MM.1S (cell line): ENCODE results near the gene ETV2.

Source experiments
- DNase-seq: peaks from one replicate; pipeline ENCODE4 v3.0.0-alpha.2; 2015
- H2AFZ ChIP-seq: fragments of 300-600 bp; sonication (generic); 2 replicates; pipeline ENCODE4 v1.6.0; 2016; ENCODE audit warnings: antibody characterized with exemption, low read length
- H3F3A ChIP-seq: fragments of 300-600 bp; sonication (generic); 2 replicates; pipeline ENCODE4 v1.6.1; 2016; ENCODE audit warnings: mild to moderate bottlenecking, antibody characterized with exemption, low read length, moderate library complexity, mixed read lengths; ENCODE audit not compliant: insufficient read depth
- H3K27ac ChIP-seq: fragments of 300-600 bp; sonication (generic); 2 replicates; pipeline ENCODE4 v1.5.1; 2016; ENCODE audit warnings: mild to moderate bottlenecking, low read length
- H3K27me3 ChIP-seq: fragments of 300-600 bp; sonication (generic); replicated peaks from 2 replicates; pipeline ENCODE4 v1.6.0; 2016; ENCODE audit warnings: low read length; ENCODE audit not compliant: insufficient read depth
- H3K36me3 ChIP-seq: fragments of 300-600 bp; sonication (generic); replicated peaks from 2 replicates; pipeline ENCODE4 v1.6.1; 2016; ENCODE audit warnings: mild to moderate bottlenecking, low read length, mixed read lengths; ENCODE audit not compliant: insufficient read depth
- H3K4me1 ChIP-seq: fragments of 300-600 bp; sonication (generic); 2 replicates; pipeline ENCODE4 v1.6.1; 2016; ENCODE audit warnings: low read length, mixed read lengths
- H3K4me2 ChIP-seq: fragments of 300-600 bp; sonication (generic); 2 replicates; pipeline ENCODE4 v1.6.0; 2016; ENCODE audit warnings: low read depth, low read length
- H3K4me3 ChIP-seq: fragments of 300-600 bp; sonication (generic); 2 replicates; pipeline ENCODE4 v1.5.1; 2016; ENCODE audit warnings: low read length, mixed read lengths
- H3K79me2 ChIP-seq: fragments of 300-600 bp; sonication (generic); 2 replicates; pipeline ENCODE4 v1.6.1; 2016; ENCODE audit warnings: mixed run types, low read length, mixed read lengths
- H3K9ac ChIP-seq: fragments of 300-600 bp; sonication (generic); 2 replicates; pipeline ENCODE4 v1.6.1; 2016; ENCODE audit warnings: low read length, mixed read lengths
- H3K9me2 ChIP-seq: fragments of 300-600 bp; sonication (generic); replicated peaks from 2 replicates; pipeline ENCODE4 v1.6.1; 2016; ENCODE audit warnings: mild to moderate bottlenecking, low read length, mixed read lengths; ENCODE audit not compliant: insufficient read depth
- H3K9me3 ChIP-seq: fragments of 300-600 bp; sonication (generic); replicated peaks from 2 replicates; pipeline ENCODE4 v1.6.1; 2016; ENCODE audit warnings: mild to moderate bottlenecking, low read length, mixed read lengths; ENCODE audit not compliant: insufficient read depth
- H4K20me1 ChIP-seq: fragments of 300-600 bp; sonication (generic); 2 replicates; pipeline ENCODE4 v1.6.1; 2016; ENCODE audit warnings: mild to moderate bottlenecking, low read length, moderate library complexity, mixed read lengths; ENCODE audit not compliant: insufficient read depth
- EZH2 ChIP-seq: fragments of 300-600 bp; sonication (generic); optimal IDR thresholded peaks from 2 replicates; pipeline ENCODE3; 2017; ENCODE audit warnings: low read depth, mild to moderate bottlenecking, antibody characterized with exemption, low read length, mixed read lengths
- EZH2phosphoT487 ChIP-seq: fragments of 300-600 bp; sonication (generic); IDR thresholded peaks from 2 replicates; pipeline ENCODE4 v1.6.1; 2018; ENCODE audit warnings: antibody characterized with exemption, low read length
- TF ChIP-seq, protein P1 (sequence below): fragments of 300-600 bp; sonication (generic); IDR thresholded peaks from 2 replicates; pipeline ENCODE4 v1.5.1; 2016; ENCODE audit warnings: antibody characterized with exemption, low read length, mixed read lengths

The ETV2 gene

DNA sequence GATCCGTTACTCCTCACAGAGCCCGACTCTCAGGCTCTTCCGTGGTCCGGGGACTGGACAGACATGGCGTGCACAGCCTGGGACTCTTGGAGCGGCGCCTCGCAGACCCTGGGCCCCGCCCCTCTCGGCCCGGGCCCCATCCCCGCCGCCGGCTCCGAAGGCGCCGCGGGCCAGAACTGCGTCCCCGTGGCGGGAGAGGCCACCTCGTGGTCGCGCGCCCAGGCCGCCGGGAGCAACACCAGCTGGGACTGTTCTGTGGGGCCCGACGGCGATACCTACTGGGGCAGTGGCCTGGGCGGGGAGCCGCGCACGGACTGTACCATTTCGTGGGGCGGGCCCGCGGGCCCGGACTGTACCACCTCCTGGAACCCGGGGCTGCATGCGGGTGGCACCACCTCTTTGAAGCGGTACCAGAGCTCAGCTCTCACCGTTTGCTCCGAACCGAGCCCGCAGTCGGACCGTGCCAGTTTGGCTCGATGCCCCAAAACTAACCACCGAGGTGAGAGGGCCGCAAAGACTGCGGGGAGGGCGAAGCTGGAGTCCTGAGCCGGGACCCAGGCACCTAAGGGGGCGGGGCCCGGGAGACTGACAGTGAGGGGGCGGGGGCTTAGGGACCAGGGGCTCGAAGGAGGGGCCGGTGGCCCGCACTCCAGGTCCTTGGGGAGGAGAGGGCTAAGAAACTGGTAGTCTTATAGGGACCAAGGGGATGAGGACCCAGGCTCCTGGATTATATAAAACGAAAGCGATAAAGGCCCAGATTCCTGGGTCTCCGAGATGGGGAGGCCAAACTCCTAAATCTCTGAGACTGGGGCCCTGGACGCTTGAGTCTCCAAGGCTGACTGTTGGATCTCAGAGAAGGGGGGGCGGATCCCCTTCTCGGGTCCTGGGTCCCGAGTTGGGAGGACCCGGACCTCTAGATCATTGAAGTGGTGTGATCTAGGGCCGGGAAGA, 2.0 kb downstream of the ETV2 start:
- no peaks in the 10 kb centered on the region for H4K20me1 ChIP-seq
- peaks cover 5% of the 10 kb centered on the region for H3K79me2 ChIP-seq
- peak overlapping the region; percentile 91 for H3K9ac ChIP-seq
- peak overlapping the region; percentile 93 for H2AFZ ChIP-seq
- peaks cover 5% of the 10 kb centered on the region; the same call in 1 of the 2 replicates for H3K4me1 ChIP-seq
- peak overlapping the region; percentile 81 for H3K4me3 ChIP-seq
- H3F3A ChIP-seq, result peaks cover 18% of the 10 kb centered on the region
- no peaks in the 10 kb centered on the region for H3K36me3 ChIP-seq
- H3K27me3 ChIP-seq, result no peaks in the 10 kb centered on the region
- H3K4me2 ChIP-seq, result peak overlapping the region; percentile 96
- TF ChIP-seq EZH2, result no peak
- TF ChIP-seq, protein P1, sequence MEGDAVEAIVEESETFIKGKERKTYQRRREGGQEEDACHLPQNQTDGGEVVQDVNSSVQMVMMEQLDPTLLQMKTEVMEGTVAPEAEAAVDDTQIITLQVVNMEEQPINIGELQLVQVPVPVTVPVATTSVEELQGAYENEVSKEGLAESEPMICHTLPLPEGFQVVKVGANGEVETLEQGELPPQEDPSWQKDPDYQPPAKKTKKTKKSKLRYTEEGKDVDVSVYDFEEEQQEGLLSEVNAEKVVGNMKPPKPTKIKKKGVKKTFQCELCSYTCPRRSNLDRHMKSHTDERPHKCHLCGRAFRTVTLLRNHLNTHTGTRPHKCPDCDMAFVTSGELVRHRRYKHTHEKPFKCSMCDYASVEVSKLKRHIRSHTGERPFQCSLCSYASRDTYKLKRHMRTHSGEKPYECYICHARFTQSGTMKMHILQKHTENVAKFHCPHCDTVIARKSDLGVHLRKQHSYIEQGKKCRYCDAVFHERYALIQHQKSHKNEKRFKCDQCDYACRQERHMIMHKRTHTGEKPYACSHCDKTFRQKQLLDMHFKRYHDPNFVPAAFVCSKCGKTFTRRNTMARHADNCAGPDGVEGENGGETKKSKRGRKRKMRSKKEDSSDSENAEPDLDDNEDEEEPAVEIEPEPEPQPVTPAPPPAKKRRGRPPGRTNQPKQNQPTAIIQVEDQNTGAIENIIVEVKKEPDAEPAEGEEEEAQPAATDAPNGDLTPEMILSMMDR, result no peak
- TF ChIP-seq EZH2phosphoT487, result no peak
- H3K9me3 ChIP-seq, result no peaks in the 10 kb centered on the region
- H3K27ac ChIP-seq, result peak overlapping the region; percentile 83
- H3K9me2 ChIP-seq, result no peaks in the 10 kb centered on the region
- DNase-seq, result peak; percentile 87

DNA sequence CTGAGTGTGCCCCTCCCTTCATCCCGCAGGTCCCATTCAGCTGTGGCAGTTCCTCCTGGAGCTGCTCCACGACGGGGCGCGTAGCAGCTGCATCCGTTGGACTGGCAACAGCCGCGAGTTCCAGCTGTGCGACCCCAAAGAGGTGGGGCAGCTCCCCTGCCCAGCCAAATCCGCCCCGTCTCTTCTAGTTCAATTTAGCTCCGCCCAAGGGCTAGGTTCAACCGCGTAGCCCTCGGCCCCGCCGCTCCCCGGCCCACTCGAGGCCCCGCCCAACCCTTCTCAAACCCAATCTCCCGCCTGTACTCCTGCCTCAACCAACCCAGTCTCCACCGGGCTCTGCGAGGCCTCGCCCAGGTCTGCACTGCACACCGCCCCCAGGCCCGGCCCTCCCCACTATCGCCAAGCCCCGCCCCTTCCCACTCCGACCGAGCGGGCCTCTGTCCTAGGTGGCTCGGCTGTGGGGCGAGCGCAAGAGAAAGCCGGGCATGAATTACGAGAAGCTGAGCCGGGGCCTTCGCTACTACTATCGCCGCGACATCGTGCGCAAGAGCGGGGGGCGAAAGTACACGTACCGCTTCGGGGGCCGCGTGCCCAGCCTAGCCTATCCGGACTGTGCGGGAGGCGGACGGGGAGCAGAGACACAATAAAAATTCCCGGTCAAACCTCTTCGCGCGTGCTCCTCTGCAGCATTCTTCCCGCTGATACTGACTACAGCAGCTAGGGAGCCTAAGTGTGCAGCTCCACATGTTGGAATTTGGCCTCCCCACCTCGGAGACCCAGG, 2.9 kb downstream of the ETV2 start:
- no peaks in the 10 kb centered on the region for H3K9me3 ChIP-seq
- peak overlapping the region; percentile 81 for H3K4me3 ChIP-seq
- TF ChIP-seq EZH2phosphoT487 (no peak), EZH2 (no peak)
- TF ChIP-seq, protein P1, result no peak
- peak overlapping the region; percentile 83 for H3K27ac ChIP-seq
- no peaks in the 10 kb centered on the region for H3K9me2 ChIP-seq
- peaks cover 14% of the 10 kb centered on the region for H3K79me2 ChIP-seq
- H2AFZ ChIP-seq, result peak overlapping the region; percentile 93
- H3F3A ChIP-seq, result peaks cover 18% of the 10 kb centered on the region
- no peaks in the 10 kb centered on the region for H4K20me1 ChIP-seq
- peaks cover 5% of the 10 kb centered on the region; the same call in 1 of the 2 replicates for H3K4me1 ChIP-seq
- peak overlapping the region; percentile 91 for H3K9ac ChIP-seq
- peak overlapping the region; percentile 96 for H3K4me2 ChIP-seq
- H3K27me3 ChIP-seq, result no peaks in the 10 kb centered on the region
- H3K36me3 ChIP-seq, result no peaks in the 10 kb centered on the region
- peak; percentile 98 for DNase-seq

DNA sequence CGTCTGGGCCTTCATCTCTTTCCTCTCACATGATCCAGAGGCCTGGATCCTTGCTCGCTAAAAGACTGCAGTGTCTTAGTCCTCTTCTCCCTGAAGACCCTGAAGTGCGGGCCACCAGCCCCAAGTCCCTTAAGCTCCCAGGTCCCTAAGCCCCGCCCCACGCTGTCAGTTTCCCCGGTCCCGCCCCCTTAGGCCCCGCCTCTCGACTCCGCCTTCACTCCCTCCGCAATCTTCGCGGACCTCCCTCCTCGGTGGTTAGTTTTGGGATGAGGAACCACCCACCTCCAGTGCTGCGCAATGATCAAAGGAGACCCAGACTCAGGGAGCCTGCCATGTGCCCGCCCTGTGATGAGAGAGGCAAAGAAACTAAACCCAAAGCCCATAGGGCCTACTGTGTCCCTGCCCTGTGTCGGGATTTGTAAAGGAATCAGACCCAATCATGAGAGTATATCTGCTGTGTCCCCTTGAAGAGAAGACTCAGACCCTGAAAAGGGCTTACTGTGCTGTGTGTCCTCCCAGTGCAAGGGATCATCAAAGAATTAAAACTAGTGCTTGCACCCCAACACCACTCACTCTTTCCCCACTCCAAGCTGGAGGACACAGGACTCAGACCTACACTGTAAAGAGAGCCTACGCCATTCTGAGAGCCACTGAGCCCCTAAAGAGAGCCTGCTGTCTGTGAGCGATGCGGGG, 3.6 kb downstream of the ETV2 start:
- Histone ChIP-seq H3K4me1 (peaks cover 5% of the 10 kb centered on the region; the same call in 1 of the 2 replicates), H3K27me3 (no peaks in the 10 kb centered on the region), H3F3A (peaks cover 18% of the 10 kb centered on the region), H3K4me2 (peak overlapping the region; percentile 96), H3K36me3 (no peaks in the 10 kb centered on the region), H3K4me3 (peak overlapping the region; percentile 81), H4K20me1 (no peaks in the 10 kb centered on the region), H3K9me2 (no peaks in the 10 kb centered on the region), H3K79me2 (peaks cover 21% of the 10 kb centered on the region), H2AFZ (peak overlapping the region; percentile 67), H3K9ac (peak overlapping the region; percentile 45; the same call in 1 of the 2 replicates), H3K27ac (peak overlapping the region; percentile 83; the same call in 1 of the 2 replicates), H3K9me3 (no peaks in the 10 kb centered on the region)
- DNase-seq, result peak; percentile 63
- TF ChIP-seq EZH2phosphoT487 (no peak), EZH2 (no peak)
- TF ChIP-seq, protein P1, result no peak
